ENCODE measurements around the gene FAM234B. TPM values are rescaled to one million over a fixed set of nuclear protein-coding genes. Genes with fewer than 3 reads are reported as not detected.

FAM234B gene
- total RNA-seq, 1 experiment from 2014 or later = 11.4 TPM

- Histone ChIP-seq H3K4me3 (ENCODE audit: low read depth, low read length) (no peak overlapping the region), H3K9me3 (no peaks in the 10 kb centered on the region), H3K4me1 (peaks cover 60% of the 10 kb centered on the region), H3K27me3 (replicated peaks; ENCODE audit: control insufficient read depth, insufficient read depth, low read length) (no peaks in the 10 kb centered on the region), H3K36me3 (ENCODE audit: control insufficient read depth, insufficient read depth, low read length) (no peaks in the 10 kb centered on the region)
- Mint-ChIP-seq H3K9me3 (ENCODE audit: unreplicated experiment) (no peaks in the 10 kb centered on the region), H3K27me3 (ENCODE audit: insufficient read depth, unreplicated experiment) (no peaks in the 10 kb centered on the region), H3K4me1 (ENCODE audit: low read depth, unreplicated experiment) (peaks cover 46% of the 10 kb centered on the region), H3K27ac (ENCODE audit: unreplicated experiment) (peak overlapping the region; percentile 92), H3K4me3 (ENCODE audit: unreplicated experiment) (peak overlapping the region; percentile 31), H3K36me3 (ENCODE audit: insufficient read depth, unreplicated experiment) (no peaks in the 10 kb centered on the region)
- ChIA-PET CTCF (interaction anchor here (0.6 kb wide), 2 partner anchors 36 to 52 kb away, joined by 3 read pairs; no protein-coding TSS in a partner anchor), POLR2A (interaction anchor here (0.5 to 1.2 kb wide), 2 partner anchors 25 to 340 kb away, joined by 4 to 5 read pairs; no protein-coding TSS in a partner anchor)
- peak; percentile 56 to 59 for DNase-seq
- no peak for TF ChIP-seq CTCF (IDR thresholded peaks at IDR 0.05; ENCODE audit: insufficient read depth in 1 of 2, low read depth in 1 of 2, low read length in 1 of 2, severe bottlenecking in 1 of 2, unreplicated experiment in 1 of 2)
- intact Hi-C loops (cut with micrococcal nuclease; ENCODE audit: unreplicated experiment) = loop anchor here (1.0 kb wide), 2 partner anchors 21 to 26 kb away; no protein-coding TSS in a partner anchor
- no TSS peak for BruUV-seq (replicated peaks)
Observed at GRCh38 chr12:13127444-13127843, 83.3 kb downstream of the FAM234B start.

- Mint-ChIP-seq H3K27ac (ENCODE audit: unreplicated experiment) (peak overlapping the region; percentile 54), H3K36me3 (ENCODE audit: insufficient read depth, unreplicated experiment) (no peaks in the 10 kb centered on the region), H3K9me3 (ENCODE audit: unreplicated experiment) (no peaks in the 10 kb centered on the region), H3K27me3 (ENCODE audit: insufficient read depth, unreplicated experiment) (no peaks in the 10 kb centered on the region), H3K4me1 (ENCODE audit: low read depth, unreplicated experiment) (peaks cover 49% of the 10 kb centered on the region), H3K4me3 (ENCODE audit: unreplicated experiment) (peak overlapping the region; percentile 1)
- POLR2A ChIA-PET = no interaction called here
- no peak for DNase-seq
- Histone ChIP-seq H3K27me3 (replicated peaks; ENCODE audit: control insufficient read depth, insufficient read depth, low read length) (no peaks in the 10 kb centered on the region), H3K9me3 (no peaks in the 10 kb centered on the region), H3K4me1 (peaks cover 60% of the 10 kb centered on the region), H3K4me3 (ENCODE audit: low read depth, low read length) (no peak overlapping the region), H3K36me3 (ENCODE audit: control insufficient read depth, insufficient read depth, low read length) (no peaks in the 10 kb centered on the region)
- CTCF ChIA-PET = interaction anchor here (1.1 kb wide), 1 partner anchor 68 kb away, joined by 3 read pairs; the partner anchor contains the start of gene EMP1
- no TSS peak for BruUV-seq (replicated peaks)
- TF ChIP-seq CTCF (IDR thresholded peaks at IDR 0.05; ENCODE audit: insufficient read depth in 1 of 2, low read depth in 1 of 2, low read length in 1 of 2, severe bottlenecking in 1 of 2, unreplicated experiment in 1 of 2) = no peak
- intact Hi-C loops (cut with micrococcal nuclease; ENCODE audit: unreplicated experiment) = no loop called here
Observed at GRCh38 chr12:13128291-13128965, 84.2 kb downstream of the FAM234B start.

DNA sequence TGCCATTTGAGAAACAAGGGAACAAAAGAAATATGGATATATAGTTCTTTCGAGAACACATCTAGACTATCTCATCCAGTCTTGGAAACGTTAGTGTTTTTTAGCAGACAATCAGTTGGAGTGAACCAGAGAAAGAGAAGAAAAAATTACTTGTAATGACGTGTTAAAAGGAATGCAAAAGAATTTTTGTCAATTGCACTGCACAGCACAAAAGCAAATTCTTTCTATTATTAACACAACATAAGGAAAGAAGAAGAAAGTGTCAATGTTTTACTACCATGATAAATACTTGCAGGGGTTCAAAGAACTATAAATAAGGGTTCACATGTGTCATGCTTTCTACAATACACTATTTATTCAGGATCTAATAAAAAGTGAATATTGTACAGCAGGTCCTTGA is 86.8 kb downstream of the FAM234B start:
- H3K4me1 Mint-ChIP-seq (ENCODE audit: low read depth, unreplicated experiment) = peaks cover 55% of the 10 kb centered on the region
- H3K4me3 Mint-ChIP-seq (ENCODE audit: unreplicated experiment) = no peak overlapping the region
- no peak overlapping the region for H3K27ac Mint-ChIP-seq (ENCODE audit: unreplicated experiment)
- peaks cover 51% of the 10 kb centered on the region for H3K4me1 ChIP-seq
- H3K36me3 ChIP-seq (ENCODE audit: control insufficient read depth, insufficient read depth, low read length) = no peaks in the 10 kb centered on the region
- H3K4me3 ChIP-seq (ENCODE audit: low read depth, low read length) = no peak overlapping the region
- peaks cover 6% of the 10 kb centered on the region for H3K36me3 Mint-ChIP-seq (ENCODE audit: insufficient read depth, unreplicated experiment)
- ChIA-PET CTCF (no interaction called here), POLR2A (no interaction called here)
- BruUV-seq (replicated peaks) = no TSS peak
- H3K9me3 ChIP-seq = no peaks in the 10 kb centered on the region
- no peak for DNase-seq
- TF ChIP-seq CTCF (IDR thresholded peaks at IDR 0.05; ENCODE audit: insufficient read depth in 1 of 2, low read depth in 1 of 2, low read length in 1 of 2, severe bottlenecking in 1 of 2, unreplicated experiment in 1 of 2) = no peak
- intact Hi-C loops (cut with micrococcal nuclease; ENCODE audit: unreplicated experiment) = no loop called here
- no peaks in the 10 kb centered on the region for H3K27me3 Mint-ChIP-seq (ENCODE audit: insufficient read depth, unreplicated experiment)
- H3K9me3 Mint-ChIP-seq (ENCODE audit: unreplicated experiment) = no peaks in the 10 kb centered on the region
- H3K27me3 ChIP-seq (replicated peaks; ENCODE audit: control insufficient read depth, insufficient read depth, low read length) = no peaks in the 10 kb centered on the region

Other genes starting within 250 kb of the FAM234B start
- 121 and 138 TPM in 2 replicates for gene DDX47, start 231.0 kb upstream of the FAM234B start, total RNA-seq (2022)
- 73.9 and 99.7 TPM in 2 replicates for gene GPRC5A, start 152.8 kb upstream of the FAM234B start, total RNA-seq (2022)
- gene GPRC5D, start 92.2 kb upstream of the FAM234B start, total RNA-seq (2022) = not detected in 2 replicates
- 55.2 and 55.8 TPM in 2 replicates for gene HEBP1, start 44.1 kb upstream of the FAM234B start, total RNA-seq (2022)
- gene GSG1, start 59.3 kb downstream of the FAM234B start, total RNA-seq (2022) = not detected in 2 replicates
- 6.6 and 10.2 TPM in 2 replicates for gene EMP1, start 152.3 kb downstream of the FAM234B start, total RNA-seq (2022)

Measured in Caco-2 (cell line).